PC-9 (cell line): ENCODE results near the gene EXT2. TPM values are rescaled to one million over a fixed set of nuclear protein-coding genes. Genes with fewer than 3 reads are reported as not detected.

Source experiments
- BruUV-seq: library from RNA; stranded (reverse); fragments of 400-500 nt; replicated peaks from 2 replicates; lab custom pipeline; 2021; lab: Mats Ljungman, UMichigan
- CTCF ChIA-PET: fragments of 300-600 bp; sonication (Branson Sonifier 250); formaldehyde crosslinking; loops from one replicate; lab custom pipeline; 2022; ENCODE audit warnings: antibody characterized with exemption; lab: Charles Lee
- POLR2A ChIA-PET: fragments of 300-600 bp; sonication (Branson Sonifier 250); formaldehyde crosslinking; loops from one replicate; lab custom pipeline; 2022; ENCODE audit warnings: antibody characterized with exemption; ENCODE audit not compliant: unreplicated experiment; lab: Charles Lee
- DNase-seq, 2 experiments: peaks; one replicate each; pipeline versions ENCODE4 v3.0.0 to v3.0.0-alpha.2; 2015 to 2022; ENCODE audit warnings: mixed read lengths in 1 of 2
- H2AFZ ChIP-seq: fragments of 200-600 bp; sonication (generic); 2 replicates; pipeline ENCODE4 v1.8.1; 2017; ENCODE audit warnings: antibody characterized with exemption
- H3F3A ChIP-seq: fragments of 200-600 bp; sonication (generic); 2 replicates; pipeline ENCODE4 v1.8.1; 2017; ENCODE audit warnings: antibody characterized with exemption, mild to moderate bottlenecking, low read depth; ENCODE audit not compliant: insufficient read depth
- H3K27ac ChIP-seq: fragments of 200-600 bp; sonication (generic); 2 replicates; pipeline ENCODE4 v1.6.1; 2016; ENCODE audit warnings: mixed run types
- H3K27me3 ChIP-seq: fragments of 200-600 bp; sonication (generic); 2 replicates; pipeline ENCODE4 v1.6.1; 2016; ENCODE audit warnings: low read depth, mixed run types; ENCODE audit not compliant: insufficient read depth
- H3K36me3 ChIP-seq: fragments of 200-600 bp; sonication (generic); 2 replicates; pipeline ENCODE4 v1.6.1; 2016; ENCODE audit warnings: low read depth, mixed run types
- H3K4me1 ChIP-seq: fragments of 200-600 bp; sonication (generic); replicated peaks from 2 replicates; pipeline ENCODE4 v1.6.1; 2016; ENCODE audit warnings: mixed run types; ENCODE audit not compliant: insufficient read depth
- H3K4me2 ChIP-seq: fragments of 200-600 bp; sonication (generic); 2 replicates; pipeline ENCODE4 v1.6.1; 2017; ENCODE audit warnings: mixed run types
- H3K4me3 ChIP-seq: fragments of 200-600 bp; sonication (generic); 2 replicates; pipeline ENCODE4 v1.6.1; 2016; ENCODE audit warnings: mixed run types
- H3K79me2 ChIP-seq: fragments of 200-600 bp; sonication (generic); 2 replicates; pipeline ENCODE4 v1.6.1; 2017; ENCODE audit warnings: low read depth, mixed run types
- H3K9me2 ChIP-seq: fragments of 200-600 bp; sonication (generic); 2 replicates; pipeline ENCODE4 v1.8.1; 2017; ENCODE audit warnings: mild to moderate bottlenecking; ENCODE audit not compliant: insufficient read depth
- H3K9me3 ChIP-seq: fragments of 200-600 bp; sonication (generic); 2 replicates; pipeline ENCODE4 v1.8.1; 2016; ENCODE audit warnings: low read depth; ENCODE audit not compliant: insufficient read depth
- H4K20me1 ChIP-seq: fragments of 200-600 bp; sonication (generic); 2 replicates; pipeline ENCODE4 v1.8.1; 2017; ENCODE audit not compliant: insufficient read depth
- EZH2 ChIP-seq: fragments of 200-600 bp; sonication (generic); IDR thresholded peaks from 2 replicates; pipeline ENCODE4 v1.8.0; 2017; ENCODE audit warnings: antibody characterized with exemption, low read depth
- intact Hi-C: fragments of 100-400 bp; cut with micrococcal nuclease; formaldehyde crosslinking; loops from one replicate; pipeline ENCODE4 v1.10.0; 2022; ENCODE audit not compliant: unreplicated experiment
- total RNA-seq: library from RNA; stranded (reverse); gene quantifications from 2 replicates; pipeline ENCODE4 v1.2.3, GENCODE V29; 2021
- TF ChIP-seq, protein P1 (sequence below): fragments of 200-600 bp; sonication (generic); conservative IDR thresholded peaks from 2 replicates; pipeline ENCODE4 v1.6.1; 2017; ENCODE audit warnings: mixed run types, antibody characterized with exemption, mild to moderate bottlenecking, moderate library complexity

Gene EXT2
- total RNA-seq, 1 experiment from 2014 or later: 72.4 TPM

DNA sequence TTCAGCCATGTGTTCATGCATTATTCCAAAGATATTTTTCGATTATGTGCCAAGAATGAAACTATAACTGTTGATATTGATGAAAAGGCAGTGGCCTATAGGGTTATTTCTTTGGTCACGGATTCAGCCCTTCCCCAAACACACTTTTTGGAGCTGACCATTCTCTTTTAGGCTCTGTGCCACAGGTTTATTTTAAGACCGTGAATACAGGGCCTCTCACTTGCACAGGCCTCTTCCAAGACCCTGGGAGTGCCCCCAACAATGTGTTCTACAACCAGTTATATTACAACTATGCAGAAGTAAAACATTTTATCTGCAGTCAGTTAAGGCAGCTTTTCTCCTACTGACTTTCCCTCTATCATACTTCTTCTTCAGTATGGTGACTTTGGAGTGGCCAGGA lies 109.9 kb downstream of the EXT2 start:
- TF ChIP-seq EZH2: no peak
- TF ChIP-seq, protein P1, sequence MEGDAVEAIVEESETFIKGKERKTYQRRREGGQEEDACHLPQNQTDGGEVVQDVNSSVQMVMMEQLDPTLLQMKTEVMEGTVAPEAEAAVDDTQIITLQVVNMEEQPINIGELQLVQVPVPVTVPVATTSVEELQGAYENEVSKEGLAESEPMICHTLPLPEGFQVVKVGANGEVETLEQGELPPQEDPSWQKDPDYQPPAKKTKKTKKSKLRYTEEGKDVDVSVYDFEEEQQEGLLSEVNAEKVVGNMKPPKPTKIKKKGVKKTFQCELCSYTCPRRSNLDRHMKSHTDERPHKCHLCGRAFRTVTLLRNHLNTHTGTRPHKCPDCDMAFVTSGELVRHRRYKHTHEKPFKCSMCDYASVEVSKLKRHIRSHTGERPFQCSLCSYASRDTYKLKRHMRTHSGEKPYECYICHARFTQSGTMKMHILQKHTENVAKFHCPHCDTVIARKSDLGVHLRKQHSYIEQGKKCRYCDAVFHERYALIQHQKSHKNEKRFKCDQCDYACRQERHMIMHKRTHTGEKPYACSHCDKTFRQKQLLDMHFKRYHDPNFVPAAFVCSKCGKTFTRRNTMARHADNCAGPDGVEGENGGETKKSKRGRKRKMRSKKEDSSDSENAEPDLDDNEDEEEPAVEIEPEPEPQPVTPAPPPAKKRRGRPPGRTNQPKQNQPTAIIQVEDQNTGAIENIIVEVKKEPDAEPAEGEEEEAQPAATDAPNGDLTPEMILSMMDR: no peak
- POLR2A ChIA-PET: no interaction called here

DNA sequence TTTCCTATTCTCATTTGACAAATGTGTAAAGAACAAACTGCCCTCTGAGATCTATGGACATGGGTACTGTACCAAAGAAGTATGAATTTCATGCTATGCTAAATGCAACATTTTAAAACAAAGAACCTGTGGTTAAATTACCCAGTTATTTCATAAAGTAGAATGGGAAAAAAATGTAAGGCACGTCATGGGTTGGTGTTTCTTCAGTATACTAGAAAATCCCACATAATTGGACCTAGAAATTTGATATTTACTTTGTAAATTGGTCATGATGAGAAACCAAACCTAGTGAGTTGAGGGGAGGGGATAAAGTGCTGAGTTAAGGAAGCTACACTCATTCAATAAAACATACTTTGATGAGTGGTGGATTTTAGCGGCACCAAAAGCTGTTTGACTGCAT lies 110.4 kb downstream of the EXT2 start:
- Histone ChIP-seq H3F3A (no peaks in the 10 kb centered on the region), H3K9me2 (no peaks in the 10 kb centered on the region), H3K79me2 (no peaks in the 10 kb centered on the region), H3K9me3 (no peaks in the 10 kb centered on the region), H3K4me3 (no peak overlapping the region), H3K4me1 (no peaks in the 10 kb centered on the region), H4K20me1 (no peaks in the 10 kb centered on the region; the same call in 1 of the 2 replicates), H3K27ac (no peak overlapping the region), H3K27me3 (no peaks in the 10 kb centered on the region), H2AFZ (no peak overlapping the region), H3K36me3 (0 out of 2 replicates have a peak, but pooled peaks cover 5% of the 10 kb centered on the region), H3K4me2 (no peak overlapping the region)
- TF ChIP-seq, protein P1: no peak
- TF ChIP-seq EZH2: no peak
- POLR2A ChIA-PET: no interaction called here
- no TSS peak for BruUV-seq
- CTCF ChIA-PET: no interaction called here
- intact Hi-C loops: no loop called here
- DNase-seq: no peak

More for the DNA sequence above, 109.9 kb downstream of the EXT2 start:
- no peak for DNase-seq
- H3K4me1 ChIP-seq: no peaks in the 10 kb centered on the region
- H2AFZ ChIP-seq: no peak overlapping the region
- no peak overlapping the region for H3K4me2 ChIP-seq
- H3K9me2 ChIP-seq: no peaks in the 10 kb centered on the region
- H4K20me1 ChIP-seq: no peaks in the 10 kb centered on the region; the same call in 1 of the 2 replicates
- CTCF ChIA-PET: no interaction called here
- H3K27ac ChIP-seq: no peak overlapping the region
- BruUV-seq: no TSS peak
- H3K27me3 ChIP-seq: no peaks in the 10 kb centered on the region
- no peaks in the 10 kb centered on the region for H3K9me3 ChIP-seq
- no peaks in the 10 kb centered on the region for H3F3A ChIP-seq
- intact Hi-C loops: no loop called here
- H3K36me3 ChIP-seq: 0 out of 2 replicates have a peak, but pooled peaks cover 3% of the 10 kb centered on the region
- no peak overlapping the region for H3K4me3 ChIP-seq
- H3K79me2 ChIP-seq: no peaks in the 10 kb centered on the region

DNA sequence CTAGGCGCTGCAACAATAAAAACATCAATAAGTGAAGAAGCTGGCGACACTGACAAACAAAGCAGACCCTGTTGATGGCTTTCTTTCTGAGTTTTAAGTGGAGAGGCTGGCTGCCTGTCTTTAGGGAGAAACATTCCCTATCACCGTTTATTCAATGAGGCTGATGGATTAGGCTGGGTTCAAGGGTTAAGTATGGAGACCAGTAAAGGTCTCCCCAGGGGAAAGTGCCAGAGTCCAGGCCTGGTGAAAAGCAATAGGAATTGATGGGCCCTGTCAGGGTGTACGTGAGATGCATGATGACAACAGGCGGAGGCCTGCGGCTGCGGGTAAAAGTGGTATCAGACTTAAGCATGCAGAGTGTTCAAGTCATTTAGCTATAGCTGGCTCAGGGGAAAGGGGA lies 111.8 kb downstream of the EXT2 start:
- intact Hi-C loops: no loop called here
- H3K27ac ChIP-seq: no peak overlapping the region
- no peaks in the 10 kb centered on the region for H3F3A ChIP-seq
- no peaks in the 10 kb centered on the region for H3K27me3 ChIP-seq
- H3K4me2 ChIP-seq: no peak overlapping the region
- no peaks in the 10 kb centered on the region for H3K9me3 ChIP-seq
- H3K36me3 ChIP-seq: 0 out of 2 replicates have a peak, but pooled peaks cover 10% of the 10 kb centered on the region
- no peaks in the 10 kb centered on the region for H3K79me2 ChIP-seq
- BruUV-seq: no TSS peak
- TF ChIP-seq, protein P1: no peak
- no peak for TF ChIP-seq EZH2
- no peak overlapping the region for H3K4me3 ChIP-seq
- DNase-seq: no peak
- H3K9me2 ChIP-seq: no peaks in the 10 kb centered on the region
- H2AFZ ChIP-seq: no peak overlapping the region
- ChIA-PET POLR2A (no interaction called here), CTCF (no interaction called here)
- H3K4me1 ChIP-seq: no peaks in the 10 kb centered on the region
- H4K20me1 ChIP-seq: no peaks in the 10 kb centered on the region; the same call in 1 of the 2 replicates
